DMS53 (cell line): ENCODE measurements around the gene TBC1D3B.
A peak's percentile ranks its signal among the peaks of the same experiment; 100 is the strongest.
"Not testable (repeated sequence)": the region's sequence is repeated elsewhere in the genome, so short reads cannot be mapped to it uniquely, and the experiment has no call there.

Experiments used
- DNase-seq: peaks from one replicate; lab custom pipeline; 2025; lab: John Stamatoyannopoulos, UW

TBC1D3B gene

GRCh38 chr17:36128411-36128978, 47.9 kb downstream of the TBC1D3B start:
- no peak for DNase-seq

GRCh38 chr17:36127911-36128310, 48.5 kb downstream of the TBC1D3B start:
- no peak for DNase-seq

GRCh38 chr17:36127199-36127893, 49.1 kb downstream of the TBC1D3B start:
- no peak for DNase-seq

GRCh38 chr17:36124879-36125824, 51.3 kb downstream of the TBC1D3B start:
- peak; percentile 65 for DNase-seq

- no peak for DNase-seq
These were observed 53.0 kb downstream of the TBC1D3B start for GRCh38 chr17:36123431-36123830.

DNA sequence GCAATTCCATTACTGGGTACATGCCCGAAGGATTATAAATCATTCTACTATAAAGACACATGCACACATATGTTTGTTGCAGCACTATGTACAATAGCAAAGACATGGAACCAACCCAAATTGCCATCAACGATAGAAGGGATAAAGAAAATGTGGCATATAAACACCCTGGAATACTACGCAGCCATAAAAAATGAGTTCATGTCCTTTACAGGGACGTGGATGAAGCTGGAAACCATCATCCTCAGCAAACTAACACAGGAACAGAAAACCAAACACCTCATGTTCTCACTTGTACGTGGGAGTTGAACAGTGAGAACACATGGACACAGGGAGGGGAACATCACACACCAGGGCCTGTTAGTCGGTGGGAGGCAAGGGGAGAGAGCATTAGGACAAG, 55.3 kb downstream of the TBC1D3B start:
- DNase-seq = not testable (repeated sequence)

- no peak for DNase-seq
These were observed 56.2 kb downstream of the TBC1D3B start for GRCh38 chr17:36120221-36120620.

DNA sequence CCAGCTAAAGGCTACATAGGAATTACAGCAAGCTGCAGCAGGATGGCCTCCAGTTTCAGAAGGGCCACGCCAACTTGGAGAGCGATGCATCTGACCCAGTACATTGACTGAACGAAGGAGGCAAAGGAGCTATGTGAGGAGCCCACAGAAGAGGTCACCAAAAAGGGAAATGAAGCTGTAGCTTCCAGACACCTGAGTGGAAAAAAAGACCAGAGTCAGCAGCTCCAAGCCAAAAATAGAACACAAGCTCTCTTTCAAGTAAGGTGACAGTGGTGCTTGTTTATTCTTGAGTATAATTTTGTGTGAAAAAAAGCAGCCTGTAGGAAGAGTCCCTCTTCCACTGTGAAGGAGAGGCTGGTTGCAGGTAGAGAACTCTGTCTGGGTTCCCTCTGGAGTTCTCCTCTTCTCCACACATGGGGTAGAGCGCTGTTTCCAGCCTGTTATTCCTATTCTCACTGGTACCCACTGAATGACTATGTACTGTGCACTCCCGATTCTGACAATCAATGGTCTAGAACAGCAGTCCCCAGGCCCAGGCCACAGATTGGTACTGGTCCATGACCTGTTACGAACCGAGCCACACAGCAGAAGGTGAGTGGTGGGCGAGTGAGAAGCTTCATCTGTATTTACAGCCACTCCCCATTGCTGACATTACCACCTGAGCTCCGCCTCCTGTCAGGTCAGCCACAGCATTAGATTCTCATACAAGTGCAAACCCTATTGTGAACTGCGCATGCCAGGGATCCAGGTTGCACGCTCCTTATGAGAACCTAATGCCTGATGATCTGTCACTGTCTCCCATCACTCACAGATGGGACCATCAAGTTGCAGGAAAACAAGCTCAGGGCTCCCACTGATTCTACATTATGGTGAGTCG, 57.7 kb downstream of the TBC1D3B start:
- DNase-seq = peak; percentile 8

- no peak for DNase-seq
These were observed 58.7 kb downstream of the TBC1D3B start for GRCh38 chr17:36117505-36118382.
